Daoy (cell line): ENCODE data around the gene SLC25A51. TPM values are rescaled to one million over a fixed set of nuclear protein-coding genes. Genes with fewer than 3 reads are reported as not detected.
"Not testable (repeated sequence)": the region's sequence is repeated elsewhere in the genome, so short reads cannot be mapped to it uniquely, and the experiment has no call there.

ENCODE experiments used
- DNase-seq: peaks from one replicate; pipeline ENCODE4 v3.0.0-alpha.2; 2015; ENCODE audit warnings: low read depth
- total RNA-seq: library from RNA; depleted of rRNA; stranded (reverse); fragments of >200 nt; shearing (Covaris generic); gene quantifications from 2 replicates; pipeline ENCODE4 v1.2.3, GENCODE V29; 2014

SLC25A51 gene
- total RNA-seq, 1 experiment from 2014 or later = 40.3 TPM

- no peak for DNase-seq
Measured at GRCh38 chr9:37919956-37920335, 16.0 kb upstream of the SLC25A51 start.

DNA sequence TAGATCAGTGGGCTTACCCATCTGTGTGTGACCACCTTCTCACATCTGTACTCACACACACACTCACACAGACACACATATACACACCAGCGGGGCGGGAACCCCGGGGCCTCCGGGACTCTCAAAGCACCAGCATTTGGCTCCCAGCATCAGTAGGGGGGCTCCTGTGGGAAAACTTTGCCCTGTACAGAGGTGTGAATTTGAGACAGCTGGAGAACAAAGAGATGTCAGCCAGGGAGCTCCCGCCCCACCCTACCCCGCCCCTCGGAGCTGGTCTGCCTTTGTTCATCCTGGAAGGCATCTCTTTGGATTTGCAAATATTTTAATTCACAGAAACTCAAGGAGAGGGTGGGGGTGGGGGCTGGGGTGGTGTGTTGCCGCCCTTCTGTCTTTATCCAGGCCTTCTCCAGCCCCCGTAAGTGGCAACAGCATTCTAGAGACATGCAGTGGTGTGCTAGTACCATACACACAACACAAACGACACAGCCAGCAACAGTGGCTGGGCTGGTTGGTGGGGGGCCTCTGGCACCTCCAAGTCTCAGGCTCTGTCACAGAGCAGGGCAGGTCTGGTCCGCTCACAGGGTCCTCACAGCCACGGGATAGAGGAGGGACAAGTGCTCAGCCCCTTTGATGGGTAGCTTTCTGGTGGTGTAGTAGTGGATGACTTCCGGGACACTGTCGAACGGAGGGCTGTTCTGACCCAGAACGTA is 15.5 kb upstream of the SLC25A51 start:
- DNase-seq = no peak

DNA sequence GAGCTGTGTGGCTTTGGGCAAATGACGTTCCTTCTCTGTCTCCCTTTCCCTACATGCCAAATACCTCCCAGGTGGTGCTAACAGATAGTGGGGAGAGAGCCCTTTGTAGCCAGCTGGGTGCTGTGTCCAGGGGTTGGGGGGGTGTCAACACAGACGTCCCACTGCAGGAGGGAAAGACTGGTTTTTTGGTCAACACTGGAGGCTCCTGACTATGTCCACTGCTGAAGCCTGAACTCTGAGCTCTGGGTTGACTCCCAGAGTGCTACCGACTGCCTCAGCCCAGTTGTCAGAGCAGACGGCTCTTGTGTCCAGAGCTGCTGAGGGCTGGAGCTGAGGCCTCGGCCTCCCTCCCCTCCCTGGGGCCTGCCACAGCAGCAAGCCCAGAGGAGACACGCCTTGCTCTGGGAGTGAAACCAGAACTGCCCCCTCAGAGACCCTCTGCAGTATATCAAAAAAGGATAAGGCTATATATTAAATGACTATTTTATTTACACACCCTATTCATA is 14.8 kb upstream of the SLC25A51 start:
- no peak for DNase-seq

DNA sequence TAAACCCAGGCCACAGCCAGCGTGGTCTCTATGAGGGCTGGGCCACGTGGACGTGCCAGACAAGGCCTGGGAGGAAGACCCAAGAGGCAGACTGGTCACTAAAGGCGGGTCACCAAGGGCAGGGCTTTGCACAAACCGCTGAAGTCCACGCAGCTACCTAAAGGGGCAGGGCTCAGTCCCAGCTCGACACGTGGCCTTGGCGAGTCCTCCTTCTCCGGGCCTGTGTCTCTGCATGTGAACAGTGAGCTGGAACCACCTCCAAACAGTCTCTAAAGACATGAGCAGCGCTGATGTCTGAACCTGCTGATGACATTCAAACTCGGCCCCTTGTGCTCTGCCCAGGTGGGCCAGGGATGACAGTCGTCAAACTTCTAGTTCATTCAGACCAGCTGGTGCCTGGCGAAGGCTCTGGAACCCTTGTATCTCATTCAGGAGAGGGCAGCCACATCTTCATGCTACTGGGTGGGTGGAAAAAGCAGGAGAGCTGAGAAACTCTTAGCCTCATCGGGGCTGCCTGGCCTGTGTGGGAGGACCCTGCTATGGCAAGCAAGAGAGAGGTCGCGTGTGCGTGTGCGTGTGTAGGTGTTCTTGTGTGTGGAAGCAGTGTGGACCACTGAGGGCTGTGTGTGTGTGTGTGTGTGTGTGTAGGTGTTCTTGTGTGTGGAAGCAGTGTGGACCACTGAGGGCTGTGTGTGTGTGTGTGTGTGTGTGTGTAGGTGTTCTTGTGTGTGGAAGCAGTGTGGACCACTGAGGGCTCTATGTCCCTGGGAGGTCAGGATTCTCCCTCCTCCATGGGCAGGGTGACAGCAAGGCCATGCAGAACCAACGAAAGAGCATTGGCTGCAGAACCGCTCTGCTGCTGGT is 14.1 kb upstream of the SLC25A51 start:
- no peak for DNase-seq

GRCh38 chr9:37917313-37917731 is 13.4 kb upstream of the SLC25A51 start:
- DNase-seq = no peak

GRCh38 chr9:37916471-37917312 is 12.8 kb upstream of the SLC25A51 start:
- no peak for DNase-seq

- DNase-seq = no peak
Measured at GRCh38 chr9:37915911-37916470, 12.1 kb upstream of the SLC25A51 start.

GRCh38 chr9:37914701-37915358 is 10.9 kb upstream of the SLC25A51 start:
- DNase-seq = no peak

DNA sequence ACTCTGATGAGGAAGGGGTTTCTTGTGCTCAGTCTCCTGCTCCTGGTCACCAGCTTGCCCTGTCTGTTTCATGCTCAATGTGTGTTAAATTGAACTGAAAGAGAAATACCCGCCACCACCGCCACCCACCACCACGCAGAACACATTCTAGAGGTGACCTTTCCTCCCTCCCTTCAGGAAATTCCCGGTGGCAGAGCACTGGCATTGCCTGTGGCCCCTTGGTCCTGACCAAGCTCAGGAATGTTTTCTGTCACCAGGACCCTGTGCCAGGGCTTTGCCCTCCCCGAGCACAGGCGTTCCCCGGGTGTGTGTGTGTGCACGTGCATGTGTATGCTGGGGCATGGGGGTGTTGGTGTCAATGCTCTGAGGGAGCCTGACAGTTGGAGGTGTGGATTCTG is 10.2 kb upstream of the SLC25A51 start:
- no peak for DNase-seq

- peak; percentile 83 for DNase-seq
Measured at GRCh38 chr9:37913480-37914153, 9.7 kb upstream of the SLC25A51 start.

DNA sequence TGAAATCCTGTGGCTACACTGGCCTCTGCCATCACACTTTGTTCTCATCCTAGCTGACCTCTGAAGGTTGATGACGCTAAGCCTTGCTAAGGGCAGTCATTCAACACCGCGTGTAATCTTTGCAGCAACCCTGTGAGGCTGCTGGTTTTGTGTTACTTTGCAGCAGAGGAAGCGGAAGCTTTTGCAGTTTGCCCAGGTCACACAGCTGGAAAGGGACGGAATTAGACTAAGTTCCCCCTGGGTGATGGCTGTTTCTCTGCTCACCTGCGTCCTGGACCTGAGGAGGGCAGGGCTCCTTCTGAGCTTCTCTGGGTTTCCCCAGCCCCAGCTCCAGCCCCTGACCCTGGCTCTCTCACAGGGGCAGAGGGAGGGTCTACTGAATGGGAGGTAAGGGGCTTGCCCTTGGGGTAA is 7.3 kb upstream of the SLC25A51 start:
- no peak for DNase-seq

GRCh38 chr9:37910271-37910670 is 6.3 kb upstream of the SLC25A51 start:
- DNase-seq = no peak

- not testable (repeated sequence) for DNase-seq
Measured at GRCh38 chr9:37909836-37910235, 5.9 kb upstream of the SLC25A51 start.

- DNase-seq = no peak
Measured at GRCh38 chr9:37909326-37909725, 5.4 kb upstream of the SLC25A51 start.

GRCh38 chr9:37908698-37909186 is 4.8 kb upstream of the SLC25A51 start:
- DNase-seq = no peak

DNA sequence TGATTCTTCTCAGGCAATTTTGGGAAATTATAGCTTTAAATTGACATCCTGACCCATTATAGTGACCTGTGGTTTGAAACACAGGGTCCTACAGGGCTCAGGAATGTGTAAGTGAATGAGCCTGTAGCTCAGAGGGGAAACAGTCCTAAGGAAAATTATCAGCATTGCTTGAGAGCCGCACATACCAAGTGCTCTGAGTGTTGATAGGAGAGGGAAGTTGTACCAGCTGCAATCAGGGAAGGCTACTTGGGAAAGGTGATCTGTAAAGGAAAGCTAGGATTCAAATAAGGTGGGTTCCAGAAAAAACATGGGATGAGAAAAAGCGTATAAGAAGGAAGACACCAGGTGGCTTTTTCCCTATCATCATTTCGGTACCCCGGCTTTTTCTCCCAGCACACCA is 4.4 kb upstream of the SLC25A51 start:
- DNase-seq = no peak

DNA sequence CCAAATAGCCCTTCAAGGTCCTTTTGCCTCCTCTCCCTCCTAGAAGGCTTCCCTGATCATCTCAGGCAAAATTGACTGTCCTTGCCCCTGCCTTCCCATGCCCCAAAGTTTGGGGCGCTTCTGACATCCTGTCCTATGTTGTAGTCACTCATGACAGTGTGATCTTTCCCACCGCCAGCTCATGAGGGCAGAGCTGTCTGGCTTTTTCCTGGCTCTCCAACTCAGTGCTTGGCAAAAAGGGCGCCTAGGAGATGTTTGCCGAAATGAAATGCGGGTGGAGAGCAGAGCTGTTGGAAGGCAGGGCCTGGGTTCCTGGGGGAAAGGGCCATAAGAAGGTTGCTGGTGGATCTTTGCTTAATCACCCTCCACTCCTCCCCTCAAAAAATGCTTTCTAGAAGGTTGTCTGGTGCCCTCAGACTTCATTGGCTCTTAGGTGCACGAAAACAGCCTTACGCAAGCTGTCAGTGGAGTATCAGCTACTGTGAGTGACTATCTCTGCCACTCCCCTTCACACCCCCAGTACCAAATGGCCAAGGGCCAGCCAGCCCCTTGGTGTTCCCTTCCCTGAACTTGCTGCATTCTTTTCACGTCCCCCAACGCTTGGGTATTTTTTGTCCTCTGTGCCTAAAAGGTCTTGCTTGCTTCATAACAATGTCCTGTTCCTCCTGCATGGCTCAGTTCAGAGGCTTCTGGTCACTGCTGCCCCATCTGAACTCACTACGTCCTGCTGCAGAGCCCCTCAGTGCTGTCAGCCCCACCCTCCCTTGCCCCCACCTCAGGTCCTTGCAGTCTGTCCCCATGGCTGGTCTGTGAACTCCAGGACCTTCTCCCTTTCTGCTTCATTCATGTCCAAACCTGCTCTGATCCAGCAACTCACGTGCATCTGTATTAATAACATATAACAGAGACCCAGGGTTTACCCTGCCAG is 2.6 kb upstream of the SLC25A51 start:
- DNase-seq = no peak

- DNase-seq = no peak
Measured at GRCh38 chr9:37905776-37906175, 1.8 kb upstream of the SLC25A51 start.

- no peak for DNase-seq
Measured at GRCh38 chr9:37905131-37905505, 1.2 kb upstream of the SLC25A51 start.
